ENCODE measurements around the gene FIG4.

DNA sequence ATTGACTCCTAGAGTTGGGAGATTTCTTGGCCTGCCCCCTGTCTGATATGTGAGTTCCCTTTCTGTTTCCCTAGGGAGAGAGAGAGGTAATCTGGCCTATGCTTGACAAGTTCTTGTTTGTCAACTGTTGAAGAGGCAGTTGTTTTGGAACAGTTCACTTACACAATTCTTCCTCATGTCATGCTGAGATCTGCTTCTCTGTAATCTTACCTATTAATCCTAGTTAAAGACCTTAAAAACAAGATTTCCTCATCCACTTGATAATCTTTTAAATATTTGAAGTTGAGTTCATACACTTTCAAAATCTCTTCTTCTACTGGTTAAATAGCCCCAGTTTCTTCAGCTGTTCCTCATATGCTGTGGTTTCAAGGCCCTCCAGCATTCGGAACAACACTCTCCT lies 89.9 kb downstream of the FIG4 start:
- no peak for TF ChIP-seq POLR2A (IDR thresholded peaks at IDR 0.05)
- TF ChIP-seq, protein P1, sequence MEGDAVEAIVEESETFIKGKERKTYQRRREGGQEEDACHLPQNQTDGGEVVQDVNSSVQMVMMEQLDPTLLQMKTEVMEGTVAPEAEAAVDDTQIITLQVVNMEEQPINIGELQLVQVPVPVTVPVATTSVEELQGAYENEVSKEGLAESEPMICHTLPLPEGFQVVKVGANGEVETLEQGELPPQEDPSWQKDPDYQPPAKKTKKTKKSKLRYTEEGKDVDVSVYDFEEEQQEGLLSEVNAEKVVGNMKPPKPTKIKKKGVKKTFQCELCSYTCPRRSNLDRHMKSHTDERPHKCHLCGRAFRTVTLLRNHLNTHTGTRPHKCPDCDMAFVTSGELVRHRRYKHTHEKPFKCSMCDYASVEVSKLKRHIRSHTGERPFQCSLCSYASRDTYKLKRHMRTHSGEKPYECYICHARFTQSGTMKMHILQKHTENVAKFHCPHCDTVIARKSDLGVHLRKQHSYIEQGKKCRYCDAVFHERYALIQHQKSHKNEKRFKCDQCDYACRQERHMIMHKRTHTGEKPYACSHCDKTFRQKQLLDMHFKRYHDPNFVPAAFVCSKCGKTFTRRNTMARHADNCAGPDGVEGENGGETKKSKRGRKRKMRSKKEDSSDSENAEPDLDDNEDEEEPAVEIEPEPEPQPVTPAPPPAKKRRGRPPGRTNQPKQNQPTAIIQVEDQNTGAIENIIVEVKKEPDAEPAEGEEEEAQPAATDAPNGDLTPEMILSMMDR (IDR thresholded peaks at IDR 0.05), result no peak
- no peak for TF ChIP-seq POLR2AphosphoS5 (IDR thresholded peaks at IDR 0.05)
- TF ChIP-seq EP300 (IDR thresholded peaks at IDR 0.05), result no peak

Data from gastroesophageal sphincter (tissue), 3 donors.